WTC11 (cell line): ENCODE measurements around the gene LIN9.

Source experiments
- AFF4 ChIP-seq: sonication (generic); formaldehyde crosslinking; IDR thresholded peaks from 2 replicates; pipeline ENCODE4 v1.8.1; 2023; ENCODE audit warnings: mild to moderate bottlenecking, missing genetic modification reagents, borderline replicate concordance
- CREB1 ChIP-seq: sonication (generic); formaldehyde crosslinking; IDR thresholded peaks from 2 replicates; pipeline ENCODE4 v1.8.0; 2023; ENCODE audit warnings: mild to moderate bottlenecking, missing genetic modification reagents
- CREM ChIP-seq: sonication (generic); formaldehyde crosslinking; IDR thresholded peaks from 2 replicates; pipeline ENCODE4 v1.8.1; 2022; ENCODE audit warnings: mild to moderate bottlenecking, missing genetic modification reagents, moderate library complexity
- CTCF ChIP-seq: fragments of 200-600 bp; IDR thresholded peaks from 2 replicates; pipeline ENCODE4 v1.8.0; 2022; ENCODE audit warnings: antibody characterized with exemption
- FOXJ3 ChIP-seq: sonication (generic); formaldehyde crosslinking; IDR thresholded peaks from 2 replicates; pipeline ENCODE4 v1.9.0; 2021; ENCODE audit warnings: missing genetic modification reagents, mild to moderate bottlenecking, borderline replicate concordance
- FOXP1 ChIP-seq: sonication (generic); formaldehyde crosslinking; IDR thresholded peaks from 2 replicates; pipeline ENCODE4 v1.8.0; 2022; ENCODE audit warnings: missing genetic modification reagents, mild to moderate bottlenecking, moderate library complexity, borderline replicate concordance
- JUN ChIP-seq: sonication (generic); formaldehyde crosslinking; IDR thresholded peaks from 2 replicates; pipeline ENCODE4 v1.8.0; 2023; ENCODE audit warnings: mild to moderate bottlenecking, missing genetic modification reagents
- SMAD4 ChIP-seq: sonication (generic); formaldehyde crosslinking; IDR thresholded peaks from 2 replicates; pipeline ENCODE4 v1.8.0; 2022; ENCODE audit warnings: mild to moderate bottlenecking, missing genetic modification reagents
- TCF7 ChIP-seq: sonication (generic); formaldehyde crosslinking; IDR thresholded peaks from 2 replicates; pipeline ENCODE4 v1.8.0; 2022; ENCODE audit warnings: mild to moderate bottlenecking, low read depth, missing genetic modification reagents, moderate library complexity
- ZNF425 ChIP-seq: fragments of 250-450 bp; sonication (Bioruptor Pico); conservative IDR thresholded peaks from 2 replicates; pipeline ENCODE4 v1.9.0; 2021; ENCODE audit warnings: mild to moderate bottlenecking
- TF ChIP-seq, protein P1 (sequence below): sonication (generic); formaldehyde crosslinking; IDR thresholded peaks from 2 replicates; pipeline ENCODE4 v1.8.1; 2022; ENCODE audit warnings: low read depth, missing genetic modification reagents, borderline replicate concordance

- TF ChIP-seq SMAD4 (no peak), JUN (CRISPR knock-in tag) (no peak), CTCF (no peak), FOXP1 (no peak), ZNF425 (no peak), CREB1 (CRISPR knock-in tag) (no peak), TCF7 (CRISPR knock-in tag) (no peak), CREM (no peak), AFF4 (CRISPR knock-in tag) (no peak), FOXJ3 (CRISPR knock-in tag) (no peak)
- TF ChIP-seq, protein P1, sequence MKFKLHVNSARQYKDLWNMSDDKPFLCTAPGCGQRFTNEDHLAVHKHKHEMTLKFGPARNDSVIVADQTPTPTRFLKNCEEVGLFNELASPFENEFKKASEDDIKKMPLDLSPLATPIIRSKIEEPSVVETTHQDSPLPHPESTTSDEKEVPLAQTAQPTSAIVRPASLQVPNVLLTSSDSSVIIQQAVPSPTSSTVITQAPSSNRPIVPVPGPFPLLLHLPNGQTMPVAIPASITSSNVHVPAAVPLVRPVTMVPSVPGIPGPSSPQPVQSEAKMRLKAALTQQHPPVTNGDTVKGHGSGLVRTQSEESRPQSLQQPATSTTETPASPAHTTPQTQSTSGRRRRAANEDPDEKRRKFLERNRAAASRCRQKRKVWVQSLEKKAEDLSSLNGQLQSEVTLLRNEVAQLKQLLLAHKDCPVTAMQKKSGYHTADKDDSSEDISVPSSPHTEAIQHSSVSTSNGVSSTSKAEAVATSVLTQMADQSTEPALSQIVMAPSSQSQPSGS (CRISPR knock-in tag): no peak
Observed at GRCh38 chr1:226181996-226182714, 126.8 kb downstream of the LIN9 start.
